Activated CD8-positive, alpha-beta memory T cell treated with anti-CD3 and anti-CD28 coated beads, Interleukin-2, amount 10 ng/mL, durations not matched to agents 7 days and 5 days (primary cell): ENCODE measurements around the gene YDJC. TPM values are rescaled to one million over a fixed set of nuclear protein-coding genes. Genes with fewer than 3 reads are reported as not detected.

Experiments used
- ATAC-seq: fragments of 150-1000 bp; cut with Tn5 transposase; one replicate; pipeline ENCODE4 v1.10.0; 2021; ENCODE audit warnings: moderate library complexity
- CTCF ChIA-PET: fragments of 350-600 bp; sonication (Branson Sonifier 250); formaldehyde crosslinking; loops from one replicate; lab custom pipeline; 2021; ENCODE audit warnings: antibody characterized with exemption; lab: Charles Lee
- DNase-seq: peaks from one replicate; pipeline ENCODE4 v3.0.0-alpha.2; 2020
- H3K27ac Mint-ChIP-seq: one replicate; pipeline ENCODE4 v1.8.0; 2021; ENCODE audit warnings: mild to moderate bottlenecking, mixed read lengths
- H3K27me3 Mint-ChIP-seq: one replicate; pipeline ENCODE4 v1.8.0; 2021; ENCODE audit warnings: mixed read lengths
- H3K36me3 Mint-ChIP-seq: one replicate; pipeline ENCODE4 v1.8.0; 2021; ENCODE audit warnings: mild to moderate bottlenecking, mixed read lengths
- H3K4me1 Mint-ChIP-seq: one replicate; pipeline ENCODE4 v1.8.0; 2021; ENCODE audit warnings: mixed read lengths
- H3K4me3 Mint-ChIP-seq: one replicate; pipeline ENCODE4 v1.8.0; 2021; ENCODE audit warnings: mild to moderate bottlenecking, moderate library complexity, mixed read lengths
- H3K9me3 Mint-ChIP-seq: one replicate; pipeline ENCODE4 v1.8.0; 2022; ENCODE audit warnings: low read depth, mixed read lengths
- total RNA-seq, 2 experiments: library from RNA; stranded (reverse); gene quantifications; one replicate each; pipeline ENCODE4 v1.2.3, GENCODE V29; 2021

Gene YDJC
- total RNA-seq, 2 experiments from 2014 or later: 43.7 to 44.3 TPM

DNA sequence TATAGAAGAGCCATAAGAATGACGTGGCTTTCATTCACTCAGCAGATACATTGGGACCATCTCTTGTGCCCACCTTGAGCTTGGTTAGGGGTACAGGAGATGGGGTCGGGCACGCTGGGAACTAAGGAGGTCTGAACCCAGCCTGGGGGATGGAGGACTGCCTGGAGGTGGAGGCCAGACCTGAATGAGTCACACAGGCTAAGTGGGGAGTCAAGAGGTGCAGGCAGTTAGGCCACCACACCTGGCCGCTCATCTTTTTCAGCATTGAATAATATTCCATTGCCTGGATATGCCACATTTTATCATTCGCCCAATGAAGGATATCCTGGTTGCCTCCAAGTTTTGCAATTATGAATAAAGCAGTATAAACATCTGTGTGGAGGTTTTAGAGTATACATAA lies 32.2 kb upstream of the YDJC start:
- ATAC-seq (no peak), DNase-seq (no peak)
- no peak overlapping the region for H3K4me3 Mint-ChIP-seq
- H3K36me3 Mint-ChIP-seq: no peaks in the 10 kb centered on the region
- H3K27me3 Mint-ChIP-seq: no peaks in the 10 kb centered on the region
- no peak overlapping the region for H3K27ac Mint-ChIP-seq
- peaks cover 21% of the 10 kb centered on the region for H3K4me1 Mint-ChIP-seq
- CTCF ChIA-PET: no interaction called here
- no peaks in the 10 kb centered on the region for H3K9me3 Mint-ChIP-seq

- Mint-ChIP-seq H3K4me3 (no peak overlapping the region), H3K27me3 (no peaks in the 10 kb centered on the region), H3K36me3 (peaks cover 3% of the 10 kb centered on the region), H3K4me1 (peaks cover 29% of the 10 kb centered on the region), H3K9me3 (no peaks in the 10 kb centered on the region), H3K27ac (no peak overlapping the region)
- DNase-seq (no peak), ATAC-seq (no peak)
- CTCF ChIA-PET: interaction anchor here (3.2 to 3.4 kb wide), 2 partner anchors 15 to 19 kb away, joined by 11 to 17 read pairs; partner anchors contain the start of gene SDF2L1
Measured at GRCh38 chr22:21660904-21661303, 31.1 kb upstream of the YDJC start.

DNA sequence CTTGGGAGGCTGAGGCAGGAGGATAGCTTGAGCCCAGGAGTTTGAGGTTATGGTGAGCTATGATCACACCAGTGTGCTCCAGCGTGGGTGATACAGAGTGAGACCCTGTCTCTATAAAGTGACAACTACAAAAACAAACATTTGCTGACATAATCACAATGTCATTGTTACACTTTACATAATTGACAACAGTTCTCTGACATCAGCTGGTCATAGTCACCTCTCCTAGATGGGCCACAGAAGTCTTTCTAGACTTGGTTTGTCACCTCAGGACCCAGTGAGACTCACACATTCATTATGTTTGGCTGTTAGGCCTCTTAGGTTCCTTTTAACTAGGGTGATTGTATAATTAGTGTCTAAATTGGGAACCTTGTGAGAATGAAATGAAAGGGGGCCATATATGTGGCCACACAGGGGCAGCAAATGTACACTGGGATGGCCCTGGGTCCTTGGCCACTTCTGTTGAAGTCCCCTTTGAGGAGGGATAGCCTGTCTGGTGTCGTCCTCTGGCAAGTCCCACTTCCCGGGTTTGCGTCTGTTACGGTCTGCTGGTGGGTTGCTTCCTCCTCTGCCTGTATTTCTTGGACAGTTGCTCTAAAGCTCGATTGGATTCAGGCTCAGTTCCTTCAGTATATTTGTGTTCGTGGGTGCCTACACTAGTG lies 30.2 kb upstream of the YDJC start:
- DNase-seq: no peak
- CTCF ChIA-PET: interaction anchor here (0.8 to 3.4 kb wide), 3 partner anchors 8 to 18 kb away, joined by 3 to 17 read pairs (median 11); partner anchors contain the start of gene SDF2L1
- H3K9me3 Mint-ChIP-seq: no peaks in the 10 kb centered on the region
- H3K4me3 Mint-ChIP-seq: no peak overlapping the region
- H3K27ac Mint-ChIP-seq: no peak overlapping the region
- ATAC-seq: no peak
- H3K4me1 Mint-ChIP-seq: peaks cover 23% of the 10 kb centered on the region
- peaks cover 3% of the 10 kb centered on the region for H3K36me3 Mint-ChIP-seq
- H3K27me3 Mint-ChIP-seq: no peaks in the 10 kb centered on the region

DNA sequence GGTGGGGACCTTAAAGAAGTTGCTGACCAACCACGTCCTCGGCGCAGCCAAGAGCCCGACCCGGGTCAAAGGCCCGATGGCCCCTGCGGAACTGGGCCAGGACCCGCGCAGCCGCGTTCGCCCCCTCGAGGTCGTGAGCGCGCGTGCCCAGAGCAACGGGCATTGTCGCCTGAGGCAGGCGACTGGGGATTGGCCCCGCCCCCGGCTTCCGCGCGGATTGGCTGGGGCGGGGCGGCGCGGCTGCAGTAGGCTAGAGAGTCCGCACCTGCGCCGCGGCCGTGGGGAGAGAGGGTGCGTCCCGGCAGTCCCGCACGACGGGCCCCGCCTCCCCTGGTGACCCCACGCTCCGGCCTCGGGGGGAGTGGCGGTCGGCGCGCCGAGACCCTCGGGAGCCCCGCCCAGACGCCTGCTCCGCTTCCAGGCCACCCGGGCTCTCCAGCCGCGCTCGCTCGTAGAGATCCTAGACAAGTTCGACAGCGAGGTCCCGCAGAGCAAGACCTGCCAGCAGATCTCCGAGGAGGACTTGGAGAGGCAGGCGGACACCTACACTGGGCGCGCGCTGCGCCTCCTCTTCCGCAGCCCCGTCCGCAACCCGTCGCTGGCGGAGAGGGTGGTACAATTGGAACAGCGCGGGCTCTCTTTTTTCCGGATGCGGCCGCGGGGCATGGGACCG lies 27.7 kb upstream of the YDJC start:
- no peaks in the 10 kb centered on the region for H3K27me3 Mint-ChIP-seq
- no peaks in the 10 kb centered on the region for H3K9me3 Mint-ChIP-seq
- ATAC-seq: peak; percentile 96

DNA sequence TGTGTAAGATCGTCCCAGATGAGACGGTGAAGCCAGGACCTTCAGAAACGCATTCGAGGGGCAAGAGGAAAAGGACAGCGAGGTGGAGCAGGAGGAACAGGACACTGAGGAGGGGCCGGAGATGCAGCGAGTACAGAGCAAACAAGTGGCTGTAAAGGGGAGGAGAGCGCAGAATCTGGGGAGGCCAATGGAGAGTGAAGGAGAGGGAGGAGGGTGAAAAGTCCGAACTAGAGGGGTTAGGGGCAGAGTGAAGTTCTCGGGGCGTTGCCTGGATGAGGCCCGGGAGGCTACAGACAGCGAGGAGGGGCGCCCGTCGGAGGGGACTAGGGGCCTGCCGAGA lies 27.2 kb upstream of the YDJC start:
- peaks cover 25% of the 10 kb centered on the region for H3K4me1 Mint-ChIP-seq
- H3K27ac Mint-ChIP-seq: peak overlapping the region; percentile 82
- no peaks in the 10 kb centered on the region for H3K27me3 Mint-ChIP-seq
- no peaks in the 10 kb centered on the region for H3K9me3 Mint-ChIP-seq
- ATAC-seq (no peak), DNase-seq (no peak)
- H3K4me3 Mint-ChIP-seq: peak overlapping the region; percentile 59
- CTCF ChIA-PET: interaction anchor here (0.9 to 2.1 kb wide), 5 partner anchors 10 to 295 kb away, joined by 3 to 11 read pairs (median 6); partner anchors contain the start of genes PPM1F, SDF2L1 and YDJC
- H3K36me3 Mint-ChIP-seq: peaks cover 5% of the 10 kb centered on the region

More for the DNA sequence above, 27.7 kb upstream of the YDJC start:
- CTCF ChIA-PET: interaction anchor here (0.9 to 3.4 kb wide), 11 partner anchors 9 to 295 kb away, joined by 3 to 17 read pairs (median 6); partner anchors contain the start of genes PPM1F, SDF2L1 and YDJC
- H3K4me3 Mint-ChIP-seq: peak overlapping the region; percentile 80
- H3K36me3 Mint-ChIP-seq: peaks cover 5% of the 10 kb centered on the region
- peak; percentile 85 for DNase-seq
- H3K4me1 Mint-ChIP-seq: peaks cover 25% of the 10 kb centered on the region
- H3K27ac Mint-ChIP-seq: peak overlapping the region; percentile 82

- Mint-ChIP-seq H3K36me3 (peaks cover 11% of the 10 kb centered on the region), H3K4me3 (peak overlapping the region; percentile 88), H3K4me1 (peaks cover 34% of the 10 kb centered on the region), H3K9me3 (no peaks in the 10 kb centered on the region), H3K27me3 (no peaks in the 10 kb centered on the region), H3K27ac (peak overlapping the region; percentile 87)
- DNase-seq: no peak
- CTCF ChIA-PET: interaction anchor here (0.9 to 3.2 kb wide), 5 partner anchors 11 to 23 kb away, joined by 4 to 44 read pairs (median 5); partner anchors contain the start of genes CCDC116, PPIL2, SDF2L1 and YDJC
- ATAC-seq: no peak
Measured at GRCh38 chr22:21652547-21653545, 23.0 kb upstream of the YDJC start.

DNA sequence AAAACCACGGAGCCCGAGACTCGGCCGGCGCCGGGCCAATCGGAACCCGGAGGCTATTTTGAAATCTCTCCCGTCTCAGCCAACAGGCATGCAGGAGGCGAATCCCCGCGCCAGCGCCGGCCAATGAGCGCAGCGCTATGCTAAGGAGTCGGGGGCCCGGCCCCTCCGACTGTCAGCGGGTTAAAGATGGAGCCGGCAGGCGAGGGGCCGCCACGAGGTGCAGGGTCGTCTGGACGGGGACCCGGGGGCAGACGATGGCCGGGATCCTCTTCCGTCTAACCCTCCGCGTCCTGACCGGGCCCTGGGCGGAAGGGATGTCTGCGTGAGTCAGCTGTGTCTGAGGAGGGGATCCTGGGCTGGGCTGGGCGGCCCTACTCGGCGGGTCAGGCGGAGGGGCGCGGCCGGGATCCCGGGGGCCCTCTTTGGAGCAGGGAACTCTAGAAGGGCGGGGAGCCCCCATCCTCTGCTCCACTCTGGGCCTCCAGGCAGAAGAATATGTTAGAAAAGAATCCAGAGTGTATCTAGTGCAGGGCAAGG lies 22.3 kb upstream of the YDJC start:
- H3K4me3 Mint-ChIP-seq: peak overlapping the region; percentile 88
- H3K9me3 Mint-ChIP-seq: no peaks in the 10 kb centered on the region
- ATAC-seq: peak; percentile 99
- H3K27me3 Mint-ChIP-seq: no peaks in the 10 kb centered on the region
- H3K36me3 Mint-ChIP-seq: peaks cover 11% of the 10 kb centered on the region
- peak overlapping the region; percentile 87 for H3K27ac Mint-ChIP-seq
- H3K4me1 Mint-ChIP-seq: peaks cover 32% of the 10 kb centered on the region
- peak; percentile 94 for DNase-seq
- CTCF ChIA-PET: interaction anchor here (1.0 to 3.2 kb wide), 4 partner anchors 10 to 22 kb away, joined by 4 to 44 read pairs (median 16); partner anchors contain the start of genes CCDC116, SDF2L1 and YDJC

DNA sequence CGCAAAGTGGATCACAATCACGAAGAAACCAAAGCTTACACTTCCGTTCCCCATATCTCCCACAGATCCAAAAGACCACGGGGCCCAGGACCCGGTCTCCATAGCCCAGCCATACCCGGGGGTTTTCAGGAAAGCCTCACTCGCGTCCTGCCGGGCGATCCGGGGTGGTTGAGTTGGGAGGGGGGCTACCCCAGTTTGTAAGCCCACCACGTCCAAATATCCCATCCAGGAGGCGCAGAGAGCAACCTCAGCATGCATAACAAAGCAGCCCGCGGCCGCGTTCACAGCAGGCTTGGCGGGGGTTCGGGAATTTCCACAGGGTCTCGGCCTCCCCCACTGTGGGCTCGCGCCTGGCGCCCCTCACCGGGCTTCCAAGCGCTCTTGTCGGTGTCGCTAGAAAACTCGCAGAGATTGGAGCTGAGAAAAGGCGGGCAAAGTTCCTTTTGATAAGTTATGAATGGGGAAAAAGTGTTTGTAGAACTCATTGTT lies 21.7 kb upstream of the YDJC start:
- CTCF ChIA-PET: interaction anchor here (0.9 to 3.2 kb wide), 4 partner anchors 9 to 22 kb away, joined by 3 to 44 read pairs (median 16); partner anchors contain the start of genes CCDC116, SDF2L1 and YDJC
- Mint-ChIP-seq H3K36me3 (peaks cover 14% of the 10 kb centered on the region), H3K4me3 (peak overlapping the region; percentile 88), H3K9me3 (no peaks in the 10 kb centered on the region), H3K27me3 (no peaks in the 10 kb centered on the region), H3K4me1 (peaks cover 31% of the 10 kb centered on the region), H3K27ac (peak overlapping the region; percentile 87)
- ATAC-seq (peak; percentile 35), DNase-seq (peak; percentile 52)

GRCh38 chr22:21650823-21651520 lies 21.1 kb upstream of the YDJC start:
- H3K9me3 Mint-ChIP-seq: no peaks in the 10 kb centered on the region
- H3K27ac Mint-ChIP-seq: peak overlapping the region; percentile 87
- peaks cover 28% of the 10 kb centered on the region for H3K4me1 Mint-ChIP-seq
- CTCF ChIA-PET: interaction anchor here (0.9 to 3.2 kb wide), 3 partner anchors 9 to 21 kb away, joined by 3 to 44 read pairs (median 28); partner anchors contain the start of genes SDF2L1 and YDJC
- H3K36me3 Mint-ChIP-seq: peaks cover 14% of the 10 kb centered on the region
- ATAC-seq: peak; percentile 7
- DNase-seq: no peak
- H3K4me3 Mint-ChIP-seq: peak overlapping the region; percentile 88
- no peaks in the 10 kb centered on the region for H3K27me3 Mint-ChIP-seq

DNA sequence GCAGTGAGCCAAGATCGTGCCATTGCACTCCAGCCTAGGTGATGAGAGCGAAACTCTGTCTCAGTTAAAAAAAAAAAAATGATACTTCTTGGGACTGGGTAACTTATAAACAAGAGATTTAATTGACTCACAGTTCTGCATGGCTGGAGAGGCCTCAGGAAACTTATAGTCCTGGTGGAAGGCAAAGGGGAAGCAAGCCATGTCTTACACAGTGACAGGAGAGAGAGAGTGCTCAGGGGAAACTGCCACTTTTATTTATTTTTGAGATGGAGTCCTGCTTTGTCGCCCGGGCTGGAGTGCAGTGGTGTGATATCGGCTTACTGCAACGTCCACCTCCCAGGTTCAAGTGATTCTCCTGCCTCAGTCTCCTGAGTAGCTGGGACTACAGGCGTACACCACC lies 20.5 kb upstream of the YDJC start:
- H3K9me3 Mint-ChIP-seq: no peaks in the 10 kb centered on the region
- peak overlapping the region; percentile 88 for H3K4me3 Mint-ChIP-seq
- ATAC-seq (no peak), DNase-seq (no peak)
- no peak overlapping the region for H3K27ac Mint-ChIP-seq
- H3K36me3 Mint-ChIP-seq: peaks cover 16% of the 10 kb centered on the region
- CTCF ChIA-PET: interaction anchor here (0.8 kb wide), 1 partner anchor 21 kb away, joined by 3 read pairs; the partner anchor contains the start of gene YDJC
- H3K4me1 Mint-ChIP-seq: peaks cover 27% of the 10 kb centered on the region
- H3K27me3 Mint-ChIP-seq: no peaks in the 10 kb centered on the region

GRCh38 chr22:21646608-21647590 lies 17.1 kb upstream of the YDJC start:
- peak; percentile 11 for ATAC-seq
- Mint-ChIP-seq H3K4me1 (peaks cover 37% of the 10 kb centered on the region), H3K36me3 (peaks cover 23% of the 10 kb centered on the region), H3K9me3 (no peaks in the 10 kb centered on the region), H3K27ac (peak overlapping the region; percentile 52), H3K27me3 (no peaks in the 10 kb centered on the region), H3K4me3 (no peak overlapping the region)
- CTCF ChIA-PET: interaction anchor here (0.6 to 9.7 kb wide), 22 partner anchors 9 to 220 kb away, joined by 3 to 241 read pairs (median 4); partner anchors contain the start of genes CCDC116, MAPK1, PPIL2 and YDJC
- DNase-seq: peak; percentile 90
